ENCODE results near the gene NKAIN2.

Gene NKAIN2

DNA sequence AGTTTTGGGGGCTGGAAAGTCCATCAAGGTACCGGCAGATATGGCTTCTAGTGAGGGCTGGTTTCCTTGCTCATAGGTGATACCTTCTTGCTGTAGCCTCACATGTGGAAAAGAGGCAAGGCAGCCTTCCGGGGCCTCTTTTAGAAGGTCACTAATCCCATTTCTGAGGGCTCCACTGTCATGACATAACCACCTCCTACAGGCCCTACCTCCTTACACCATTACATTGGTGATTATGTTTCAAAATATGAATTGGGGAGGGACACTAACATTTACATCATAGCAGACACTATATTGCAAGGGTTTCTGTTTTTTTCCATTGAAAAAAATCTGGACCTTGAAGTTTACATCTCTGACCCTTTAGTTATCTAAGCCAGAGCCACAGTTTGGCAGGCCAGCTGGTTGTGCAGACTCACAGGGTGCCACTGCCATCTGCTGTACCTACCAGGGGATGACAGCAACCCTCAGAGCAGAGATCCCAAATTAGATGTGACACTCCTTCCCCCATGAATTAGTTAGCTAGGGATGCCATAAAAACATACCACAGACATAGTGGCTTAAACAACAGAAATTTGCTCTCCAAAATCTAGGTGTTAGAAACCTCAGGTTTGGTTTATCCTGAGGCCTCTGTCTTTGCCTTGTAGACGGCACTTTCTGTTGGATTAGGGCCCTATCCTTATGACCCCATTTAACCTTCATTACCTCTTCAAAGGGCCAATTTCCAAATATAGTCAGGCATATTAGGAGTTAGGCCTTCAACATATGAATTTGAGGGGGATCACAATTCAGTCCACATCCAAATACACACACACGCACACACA lies 992.2 kb downstream of the NKAIN2 start:
- no peak for DNase-seq

DNA sequence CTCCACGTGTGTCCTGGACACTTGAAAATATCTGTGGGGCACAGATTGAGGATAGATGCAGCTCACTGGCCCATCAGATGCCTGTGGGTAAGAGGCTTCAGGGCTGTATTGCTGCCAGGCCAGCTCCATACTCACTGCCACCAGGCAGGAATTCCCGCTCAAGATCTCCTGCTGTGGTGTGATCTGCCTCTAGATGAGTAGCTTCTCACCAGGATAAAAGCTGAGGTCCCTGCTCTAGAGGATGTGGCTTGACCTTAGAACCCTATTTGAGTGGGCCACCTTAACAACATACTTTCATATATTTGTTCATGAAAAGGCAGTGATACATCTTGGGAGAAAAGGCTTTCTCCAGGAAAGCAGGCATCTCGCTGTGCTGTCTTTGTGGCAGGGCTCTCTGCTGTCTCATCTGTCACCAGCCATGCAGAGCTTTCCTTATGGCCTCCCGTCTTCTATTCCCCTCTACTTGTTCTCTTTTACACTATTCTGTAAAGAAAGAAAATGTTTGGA lies 992.9 kb downstream of the NKAIN2 start:
- no peak for DNase-seq

DNA sequence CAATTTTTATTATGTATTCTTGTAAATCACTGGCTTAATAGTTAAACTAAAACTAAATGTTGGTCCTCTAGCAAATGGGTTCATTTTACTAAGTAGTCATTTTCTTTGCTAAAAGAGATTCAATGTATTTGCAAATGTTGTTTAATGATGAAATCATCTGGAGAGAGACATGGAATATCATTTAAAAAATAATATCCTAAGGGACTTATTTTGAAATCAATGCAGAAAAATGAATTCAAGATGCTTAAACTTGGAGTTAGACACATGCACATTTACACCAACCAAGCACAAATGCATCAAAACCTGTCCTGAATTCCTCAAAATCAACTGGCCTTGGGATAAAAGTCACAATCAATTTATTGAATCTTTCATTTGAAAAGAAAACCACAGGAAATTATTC lies 993.6 kb downstream of the NKAIN2 start:
- DNase-seq = no peak

DNA sequence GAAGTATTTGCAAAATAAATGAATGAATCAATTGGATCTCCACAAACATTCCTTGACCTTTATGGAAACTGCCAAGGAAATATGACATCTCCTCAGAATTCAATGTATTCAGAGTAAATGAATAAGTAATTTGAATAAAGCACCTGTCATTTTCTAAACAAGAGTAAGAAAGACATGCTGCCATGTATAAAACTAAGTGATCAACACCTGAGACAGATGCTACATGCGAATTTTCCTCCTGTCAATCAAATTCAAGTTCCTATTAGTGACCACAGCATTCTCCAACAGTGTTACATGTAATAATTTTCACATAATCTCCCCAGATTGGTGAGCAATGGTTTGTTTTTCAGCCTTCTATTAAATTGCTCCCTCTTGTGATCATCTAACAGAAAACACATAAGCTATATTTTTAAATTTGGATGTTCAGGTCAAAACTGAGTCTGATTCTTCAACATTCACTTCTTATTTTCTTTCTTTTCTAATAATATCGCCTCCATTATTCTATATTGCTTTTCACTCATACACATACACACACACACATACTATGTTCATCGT lies 995.4 kb downstream of the NKAIN2 start:
- DNase-seq = no peak

DNA sequence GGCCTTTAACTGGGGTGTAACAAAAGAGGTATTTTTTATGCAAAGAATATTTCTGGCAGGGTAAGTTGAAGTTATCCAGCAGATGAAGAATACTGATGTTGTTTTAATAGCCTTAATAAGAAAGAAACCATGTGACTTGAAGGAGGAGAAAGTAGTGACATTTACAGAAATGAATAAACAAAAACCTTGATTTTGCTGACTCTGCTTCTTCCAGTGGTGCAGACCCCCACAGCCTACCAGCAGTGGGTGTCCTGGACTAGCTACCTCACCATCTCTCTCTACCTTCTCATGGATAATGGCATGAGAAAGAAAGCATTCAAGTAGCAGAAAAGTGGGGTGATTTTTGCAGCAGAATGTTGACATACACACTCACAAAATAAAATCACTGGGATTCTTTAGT lies 996.0 kb downstream of the NKAIN2 start:
- no peak for DNase-seq

DNA sequence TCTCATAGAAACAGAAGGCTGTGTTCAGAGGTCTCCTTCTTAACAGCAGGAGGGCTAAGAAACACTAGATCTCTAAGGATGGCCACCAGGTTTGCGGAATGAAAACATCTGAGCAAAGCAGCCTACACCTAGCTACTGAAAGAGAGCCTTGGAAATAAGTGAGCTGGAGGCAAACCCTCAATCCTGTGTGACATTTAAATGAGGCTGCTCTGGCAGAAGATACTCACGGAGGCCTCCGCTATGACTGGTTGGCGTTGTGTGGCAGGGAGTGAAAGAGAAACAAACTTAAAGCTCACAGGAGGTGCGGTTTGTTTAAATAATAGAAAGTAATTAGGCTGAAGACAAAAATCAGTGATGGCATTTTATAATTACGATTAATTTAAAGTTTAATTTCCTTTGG lies 996.6 kb downstream of the NKAIN2 start:
- DNase-seq = no peak

DNA sequence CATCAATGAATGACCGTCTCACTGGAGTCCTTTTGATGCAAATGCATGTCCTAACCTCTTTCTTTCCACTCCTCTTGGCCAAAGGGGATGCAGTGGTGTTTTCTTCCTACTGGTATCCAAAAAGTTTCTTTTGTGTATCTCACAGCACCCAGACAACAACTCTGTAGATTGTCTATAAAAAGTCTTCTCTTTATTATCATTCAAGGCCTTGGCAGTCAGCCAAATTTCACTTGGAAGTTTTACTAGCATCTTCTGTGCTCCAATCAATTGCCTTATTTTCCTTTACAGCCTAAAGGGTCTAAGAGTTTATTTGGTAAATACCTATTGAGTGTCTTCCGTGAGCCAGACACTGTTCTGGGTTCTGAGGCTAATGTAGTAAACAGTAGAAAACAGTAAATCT lies 1008.4 kb downstream of the NKAIN2 start:
- no peak for DNase-seq

DNA sequence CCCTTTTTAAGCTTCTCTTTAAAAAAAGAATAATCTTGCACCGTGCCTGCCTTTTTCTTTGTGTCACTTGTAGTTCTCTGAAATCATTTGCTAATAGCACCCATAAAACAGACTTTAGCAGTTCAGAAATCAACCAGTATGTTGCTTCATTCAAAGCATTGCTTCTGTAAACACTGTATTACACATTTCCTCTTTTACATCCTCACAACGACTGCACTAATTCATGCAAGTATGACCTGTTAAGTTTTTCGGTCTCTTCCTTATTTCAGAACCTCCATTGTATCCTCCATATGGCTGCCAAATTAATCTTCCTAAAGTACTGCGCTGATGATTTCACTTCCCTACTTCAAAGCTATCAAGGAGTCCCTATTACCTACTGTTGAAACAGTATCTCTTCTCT lies 1015.7 kb downstream of the NKAIN2 start:
- no peak for DNase-seq

DNA sequence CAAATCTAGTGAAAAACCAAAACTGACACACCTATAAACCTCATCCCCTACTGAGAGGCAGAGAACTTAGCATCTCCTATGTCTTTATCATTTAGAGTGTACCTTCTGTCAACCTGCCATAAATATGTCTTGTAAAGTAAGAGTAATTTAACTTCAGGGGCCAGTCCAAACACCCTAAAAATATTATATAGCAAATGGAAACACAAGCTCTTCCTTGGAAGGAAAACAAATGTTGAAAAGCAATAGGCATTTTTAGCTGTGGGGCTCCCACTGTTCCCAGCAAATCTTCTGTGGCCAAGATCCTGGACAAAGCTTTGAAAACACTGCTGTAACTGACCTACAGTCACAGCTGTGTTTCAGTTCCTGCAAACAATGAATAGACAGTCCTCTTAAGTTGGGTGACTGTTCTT lies 1018.5 kb downstream of the NKAIN2 start:
- no peak for DNase-seq

DNA sequence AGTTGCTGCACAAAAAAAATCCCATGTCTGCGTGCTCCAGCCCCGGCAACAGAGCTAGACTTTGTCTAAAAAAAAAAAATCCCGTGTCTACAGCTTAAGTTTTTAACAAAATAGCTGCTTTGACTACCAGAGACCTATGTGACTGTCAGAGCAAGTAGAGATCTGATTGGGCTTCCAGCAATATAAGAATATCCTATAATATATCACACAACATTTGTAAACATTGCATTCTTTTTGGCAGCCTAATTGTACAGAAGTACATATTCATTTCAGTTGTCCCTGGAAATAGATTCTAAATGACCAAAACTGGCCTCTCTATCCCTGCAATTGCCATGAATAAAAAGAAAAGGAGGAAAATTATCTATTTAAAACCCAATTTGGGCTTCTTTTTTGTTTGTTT lies 1019.1 kb downstream of the NKAIN2 start:
- no peak for DNase-seq

DNA sequence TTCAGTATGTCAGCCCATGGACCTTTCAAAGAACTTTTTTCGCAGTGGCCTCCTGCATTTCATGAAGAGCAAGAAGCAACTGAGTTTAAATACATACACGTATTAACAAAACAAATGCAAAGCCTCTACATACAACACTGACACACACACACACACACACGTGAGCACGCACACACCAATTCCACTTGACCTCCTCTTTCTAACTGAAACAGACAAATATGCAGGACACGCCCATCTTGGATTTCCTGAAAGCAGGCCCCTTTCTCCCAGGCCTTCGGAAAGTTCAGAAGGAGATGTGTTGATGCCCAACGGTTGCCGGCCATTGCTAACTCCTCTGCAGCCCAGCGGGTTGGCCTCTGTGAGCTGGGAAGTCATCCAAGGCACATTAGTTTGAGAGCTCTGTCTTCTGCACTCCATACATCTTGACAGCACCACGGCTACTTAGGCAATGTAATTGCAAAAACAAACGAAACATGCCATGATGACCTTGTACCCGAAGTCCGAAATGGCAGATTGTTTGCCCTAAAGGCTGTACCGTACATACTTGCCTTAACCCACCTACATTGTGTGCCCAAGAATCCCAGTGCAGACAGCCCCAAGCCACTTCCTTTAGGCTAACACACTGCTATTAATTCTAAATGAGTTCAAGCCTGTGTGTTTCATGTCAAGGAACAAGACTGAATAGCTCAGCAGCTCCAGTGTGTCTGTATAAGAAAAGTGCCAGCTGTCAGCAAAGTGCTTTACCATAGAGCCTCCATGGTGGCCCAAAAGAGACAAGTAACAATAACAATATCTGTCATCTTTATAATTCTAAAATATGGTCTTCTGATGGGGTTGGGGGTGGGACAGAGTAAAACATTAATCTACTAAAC lies 1019.8 kb downstream of the NKAIN2 start:
- no peak for DNase-seq

DNA sequence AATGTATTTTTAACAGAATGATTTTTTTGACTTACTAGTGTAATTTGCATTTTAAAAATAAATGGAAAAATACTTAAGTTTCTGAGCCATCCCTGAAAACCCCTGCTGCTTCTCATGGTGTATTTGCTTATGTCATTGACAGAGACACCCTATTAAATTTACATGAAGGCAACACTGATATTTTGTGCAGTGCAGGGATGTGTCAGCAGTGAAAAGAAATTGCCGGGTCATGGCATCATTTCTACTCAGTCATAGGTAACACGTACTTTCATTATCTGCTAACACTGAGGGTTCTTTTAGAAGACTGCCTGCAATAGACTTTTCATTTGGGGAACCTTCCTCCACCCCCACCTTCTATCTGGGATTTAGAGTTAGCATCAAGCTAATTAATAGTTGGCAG lies 1021.9 kb downstream of the NKAIN2 start:
- no peak for DNase-seq

DNA sequence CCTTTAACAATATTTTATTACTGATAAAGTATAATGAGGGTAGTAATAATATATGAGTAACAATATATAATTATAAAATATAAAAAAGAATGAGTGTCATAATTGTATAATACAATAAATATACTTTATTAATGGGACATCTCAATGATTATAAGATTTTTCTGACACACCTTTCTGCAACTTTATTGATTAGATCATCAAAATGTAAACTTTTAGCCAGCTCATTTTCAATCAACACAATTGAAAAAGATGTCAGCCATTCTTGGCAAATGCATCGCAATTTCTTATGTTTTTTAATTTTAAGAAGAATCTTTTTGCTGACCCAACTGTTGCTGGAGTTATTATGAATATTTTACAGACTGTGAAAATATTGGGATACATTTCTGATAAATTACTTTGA lies 1026.2 kb downstream of the NKAIN2 start:
- no peak for DNase-seq

DNA sequence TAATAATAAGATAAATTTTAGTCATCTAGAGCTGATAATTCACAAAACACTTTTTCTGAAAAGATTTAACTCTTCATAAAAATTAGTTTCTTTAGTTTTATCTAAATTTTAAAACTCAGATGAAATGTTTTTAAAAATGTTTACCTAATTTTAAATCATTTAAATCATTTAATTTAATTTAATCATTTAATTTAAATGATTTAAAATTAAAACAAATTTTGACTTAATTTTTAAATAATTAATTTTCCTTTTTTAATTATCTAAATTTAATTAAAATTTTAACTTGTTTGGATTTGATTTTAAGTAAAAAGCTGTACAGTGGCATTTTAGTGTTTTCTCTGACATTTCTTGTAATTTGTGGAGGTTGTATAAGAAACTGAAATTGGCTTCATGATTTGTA lies 1026.8 kb downstream of the NKAIN2 start:
- no peak for DNase-seq

DNA sequence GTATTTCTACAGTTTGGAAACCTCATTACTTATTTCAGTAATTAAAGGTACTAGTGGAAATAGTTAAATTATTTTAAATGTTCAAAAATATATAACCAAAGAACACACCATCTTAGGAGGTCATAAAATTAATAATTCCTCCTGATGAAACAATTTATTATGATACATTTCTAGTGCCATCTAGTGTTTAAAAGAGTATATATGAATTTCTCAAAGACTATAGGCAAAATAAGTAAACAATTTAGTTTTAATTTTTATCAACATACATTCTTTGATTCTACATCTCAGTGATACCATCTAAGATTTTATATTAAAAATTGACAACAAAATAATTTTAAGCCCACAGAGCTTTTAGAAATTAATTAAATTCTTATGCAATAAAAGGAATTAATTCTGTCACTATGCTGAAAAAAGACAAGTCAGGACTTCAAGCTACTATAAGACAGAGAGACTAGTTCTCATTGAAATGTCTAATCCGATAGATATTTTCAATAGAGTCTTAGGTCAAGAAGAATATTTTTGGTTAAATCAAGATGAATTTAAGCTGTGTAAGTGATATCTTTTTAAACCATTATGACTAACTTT lies 1050.8 kb downstream of the NKAIN2 start:
- DNase-seq = no peak

DNA sequence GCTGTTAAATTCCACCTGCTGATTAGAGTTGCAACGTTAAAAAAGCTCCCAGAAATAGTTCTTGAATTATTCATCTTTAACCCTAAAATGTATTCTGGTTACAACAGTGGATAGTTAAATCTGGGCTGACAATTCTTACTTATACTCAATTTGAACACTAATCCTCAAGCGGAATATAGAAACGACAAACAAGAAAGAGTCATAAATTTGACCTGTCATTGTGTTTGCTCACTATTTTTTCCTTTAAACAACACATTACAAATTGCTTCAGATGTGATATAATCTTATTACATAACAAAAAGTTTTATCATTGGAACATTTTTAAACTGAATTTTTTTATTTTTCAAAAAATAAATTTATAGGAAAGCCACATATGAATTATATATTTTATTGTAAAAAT lies 1054.1 kb downstream of the NKAIN2 start:
- no peak for DNase-seq

DNA sequence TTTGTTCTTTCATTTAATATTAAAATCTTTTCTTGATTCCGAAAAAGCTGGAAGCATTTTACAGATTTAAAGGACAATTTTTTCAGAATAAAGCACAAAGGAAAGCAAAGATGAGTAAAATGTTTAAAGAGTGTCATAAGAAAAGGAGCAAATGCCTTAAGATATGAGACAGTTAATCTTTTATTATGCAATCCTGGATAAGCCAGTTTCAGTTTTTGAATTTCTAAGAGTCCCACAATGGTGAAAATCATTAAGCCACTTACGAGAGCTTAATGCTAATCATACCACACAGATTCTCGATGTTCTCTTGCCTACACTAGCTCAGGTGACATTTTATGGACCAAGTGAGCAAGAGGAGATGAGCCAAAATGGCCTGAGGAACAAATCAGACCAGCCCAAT lies 1054.9 kb downstream of the NKAIN2 start:
- no peak for DNase-seq

DNA sequence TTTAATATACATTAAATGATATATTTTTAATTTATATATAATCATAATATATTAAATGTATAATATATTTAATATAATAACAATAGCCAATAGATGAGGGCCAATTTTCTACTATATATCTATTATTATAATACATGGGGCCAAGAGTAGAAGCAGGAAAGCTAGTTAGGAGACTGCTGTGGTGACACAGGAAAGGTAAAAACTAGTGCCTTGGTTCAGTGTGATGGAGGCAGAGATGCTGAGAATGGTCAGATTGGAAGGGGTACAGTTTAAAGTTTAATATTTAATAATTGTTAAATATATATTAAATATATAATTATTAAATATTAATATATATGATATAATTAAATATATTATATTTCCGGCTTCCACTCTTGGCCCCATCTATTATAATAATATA lies 1055.7 kb downstream of the NKAIN2 start:
- DNase-seq = no peak

DNA sequence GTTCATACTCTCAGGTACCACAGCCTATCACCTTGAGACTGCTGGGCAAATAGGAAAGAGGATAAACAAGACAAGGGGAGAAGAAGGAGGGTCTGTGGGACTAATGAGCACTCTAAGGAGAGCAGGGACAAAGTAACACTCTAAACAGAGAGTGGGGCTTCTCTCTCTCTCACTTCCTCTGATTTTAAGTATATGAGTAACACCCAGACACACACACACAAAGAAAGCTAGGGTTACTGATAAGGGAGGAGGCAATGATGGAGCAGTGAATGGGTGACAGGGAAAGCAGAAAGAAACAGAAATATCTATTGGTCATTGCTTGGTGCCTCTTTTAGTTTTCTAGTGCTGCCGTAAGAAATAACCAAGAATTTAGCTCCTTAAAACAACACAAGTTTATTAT lies 1062.4 kb downstream of the NKAIN2 start:
- DNase-seq = no peak

DNA sequence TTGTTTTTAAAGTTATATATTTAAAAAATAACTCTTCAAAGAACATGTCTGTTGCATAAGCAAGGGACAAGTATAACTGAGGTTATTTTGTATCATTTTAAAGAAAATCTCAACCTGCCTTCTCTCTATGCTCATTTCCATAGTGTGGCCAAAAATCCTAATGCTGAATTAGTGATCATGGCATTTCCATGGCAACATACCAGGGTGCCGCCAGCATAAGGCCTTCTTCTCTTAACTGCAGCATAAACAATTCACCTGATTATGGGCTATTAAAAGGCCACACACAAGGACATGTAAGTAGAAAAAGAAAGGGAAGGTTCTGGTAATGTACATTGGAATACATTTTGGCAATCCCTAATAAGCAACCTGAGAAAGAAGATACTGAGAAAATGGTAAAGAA lies 1063.5 kb downstream of the NKAIN2 start:
- DNase-seq = no peak

DNA sequence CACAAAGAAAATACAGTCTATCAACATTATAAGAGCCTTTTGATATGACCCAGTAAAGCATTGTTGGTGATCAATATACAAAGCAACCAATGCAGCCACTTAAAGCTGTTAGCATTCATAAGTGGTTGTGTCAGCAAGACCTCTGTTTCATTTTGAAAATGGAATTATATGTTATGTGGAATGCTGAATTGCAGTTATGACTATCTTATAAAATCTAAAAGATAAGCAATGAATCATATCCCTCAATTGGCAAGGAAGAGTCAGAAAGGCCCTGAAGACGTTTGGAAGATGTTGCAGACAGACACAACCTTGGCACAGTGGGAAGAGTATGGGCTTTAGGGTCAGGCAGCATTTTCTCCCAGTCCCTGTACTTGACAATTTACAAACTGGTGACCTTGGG lies 1064.8 kb downstream of the NKAIN2 start:
- no peak for DNase-seq

DNA sequence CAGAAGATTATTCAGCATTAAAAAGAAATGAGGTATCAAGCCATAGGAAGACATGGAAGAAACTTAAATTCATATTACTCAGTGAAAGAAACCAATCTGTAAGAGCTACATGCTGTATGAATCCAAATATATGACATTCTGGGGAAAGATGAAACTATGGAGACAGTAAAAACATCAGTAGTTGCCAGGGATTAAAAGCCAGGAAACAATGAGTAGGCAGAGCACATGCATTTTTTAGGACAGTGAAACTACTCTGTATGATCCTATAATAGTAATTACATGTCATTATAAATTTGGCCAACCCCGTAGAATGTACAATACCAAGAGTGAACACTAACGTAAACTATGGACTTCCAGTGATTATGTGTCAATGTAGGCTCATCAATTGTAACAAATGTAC lies 1065.8 kb downstream of the NKAIN2 start:
- DNase-seq = no peak
